Stromal cell of bone marrow (primary cell): ENCODE results near the gene MTSS2.

Source experiments
- DNase-seq: peaks from one replicate; pipeline ENCODE4 v3.0.0-alpha.2; 2012; ENCODE audit warnings: low read depth

MTSS2 gene

GRCh38 chr16:70714581-70715054, 28.8 kb upstream of the MTSS2 start:
- DNase-seq, result no peak

- no peak for DNase-seq
Observed at GRCh38 chr16:70713824-70714223, 28.0 kb upstream of the MTSS2 start.

- no peak for DNase-seq
Observed at GRCh38 chr16:70713342-70713741, 27.5 kb upstream of the MTSS2 start.

GRCh38 chr16:70712942-70713341, 27.1 kb upstream of the MTSS2 start:
- DNase-seq, result no peak

GRCh38 chr16:70712359-70712758, 26.5 kb upstream of the MTSS2 start:
- no peak for DNase-seq

- DNase-seq, result no peak
Observed at GRCh38 chr16:70711211-70712031, 25.6 kb upstream of the MTSS2 start.

GRCh38 chr16:70710422-70711210, 24.8 kb upstream of the MTSS2 start:
- DNase-seq, result no peak

GRCh38 chr16:70709942-70710341, 24.1 kb upstream of the MTSS2 start:
- no peak for DNase-seq

GRCh38 chr16:70709457-70709856, 23.6 kb upstream of the MTSS2 start:
- DNase-seq, result no peak

GRCh38 chr16:70708366-70709246, 22.8 kb upstream of the MTSS2 start:
- DNase-seq, result no peak

- DNase-seq, result peak; percentile 69
Observed at GRCh38 chr16:70706948-70707465, 21.2 kb upstream of the MTSS2 start.

- DNase-seq, result peak; percentile 25
Observed at GRCh38 chr16:70705056-70705455, 19.2 kb upstream of the MTSS2 start.

- no peak for DNase-seq
Observed at GRCh38 chr16:70704586-70704985, 18.7 kb upstream of the MTSS2 start.

- DNase-seq, result no peak
Observed at GRCh38 chr16:70703835-70704381, 18.1 kb upstream of the MTSS2 start.

- DNase-seq, result peak; percentile 79
Observed at GRCh38 chr16:70703041-70703834, 17.4 kb upstream of the MTSS2 start.

- DNase-seq, result no peak
Observed at GRCh38 chr16:70702624-70703023, 16.8 kb upstream of the MTSS2 start.

- DNase-seq, result no peak
Observed at GRCh38 chr16:70701998-70702397, 16.1 kb upstream of the MTSS2 start.

- DNase-seq, result no peak
Observed at GRCh38 chr16:70701596-70701995, 15.7 kb upstream of the MTSS2 start.

- DNase-seq, result no peak
Observed at GRCh38 chr16:70701036-70701435, 15.2 kb upstream of the MTSS2 start.

GRCh38 chr16:70700101-70701020, 14.5 kb upstream of the MTSS2 start:
- DNase-seq, result no peak
